ENCODE measurements around the gene HPS3.
"Not testable (repeated sequence)": the region's sequence is repeated elsewhere in the genome, so short reads cannot be mapped to it uniquely, and the experiment has no call there.

The HPS3 gene

DNA sequence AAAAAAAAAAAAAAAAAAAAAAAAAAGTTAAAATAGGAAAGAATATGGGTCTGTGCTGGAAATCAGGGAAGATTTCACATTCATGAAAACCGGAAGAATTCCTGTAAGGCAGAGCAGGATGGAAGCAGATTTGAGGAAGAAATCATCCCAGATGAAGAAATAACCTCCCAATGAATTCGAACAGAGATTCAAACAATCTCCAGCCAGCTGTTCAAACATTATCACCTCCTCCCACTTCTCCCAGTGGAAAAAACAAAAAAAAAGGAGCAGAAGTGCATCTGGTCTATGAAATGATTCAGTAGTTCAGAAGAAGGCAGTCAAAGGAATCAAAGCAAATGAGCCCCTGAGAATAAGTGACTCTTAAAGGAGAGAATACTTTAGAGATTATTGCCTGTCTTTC is 59.1 kb downstream of the HPS3 start:
- DNase-seq, result no peak

DNA sequence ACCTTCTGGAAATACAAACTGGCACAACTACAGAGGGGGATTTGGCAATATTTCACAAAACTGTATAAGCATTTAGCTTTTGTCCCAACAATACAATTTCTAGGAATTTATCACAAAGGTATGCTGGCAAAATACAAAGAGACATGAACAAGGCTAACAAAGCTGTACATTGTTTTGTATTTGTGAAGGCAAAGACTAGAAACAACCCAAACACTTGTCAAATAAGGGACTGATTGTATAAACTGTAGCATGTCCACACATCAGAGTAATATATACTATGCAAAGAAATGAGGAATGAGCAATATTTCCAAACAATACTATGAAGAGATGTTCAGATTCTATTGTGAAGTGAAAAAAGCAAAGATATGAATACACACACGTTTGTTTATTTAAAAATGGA is 65.8 kb downstream of the HPS3 start:
- DNase-seq, result no peak

DNA sequence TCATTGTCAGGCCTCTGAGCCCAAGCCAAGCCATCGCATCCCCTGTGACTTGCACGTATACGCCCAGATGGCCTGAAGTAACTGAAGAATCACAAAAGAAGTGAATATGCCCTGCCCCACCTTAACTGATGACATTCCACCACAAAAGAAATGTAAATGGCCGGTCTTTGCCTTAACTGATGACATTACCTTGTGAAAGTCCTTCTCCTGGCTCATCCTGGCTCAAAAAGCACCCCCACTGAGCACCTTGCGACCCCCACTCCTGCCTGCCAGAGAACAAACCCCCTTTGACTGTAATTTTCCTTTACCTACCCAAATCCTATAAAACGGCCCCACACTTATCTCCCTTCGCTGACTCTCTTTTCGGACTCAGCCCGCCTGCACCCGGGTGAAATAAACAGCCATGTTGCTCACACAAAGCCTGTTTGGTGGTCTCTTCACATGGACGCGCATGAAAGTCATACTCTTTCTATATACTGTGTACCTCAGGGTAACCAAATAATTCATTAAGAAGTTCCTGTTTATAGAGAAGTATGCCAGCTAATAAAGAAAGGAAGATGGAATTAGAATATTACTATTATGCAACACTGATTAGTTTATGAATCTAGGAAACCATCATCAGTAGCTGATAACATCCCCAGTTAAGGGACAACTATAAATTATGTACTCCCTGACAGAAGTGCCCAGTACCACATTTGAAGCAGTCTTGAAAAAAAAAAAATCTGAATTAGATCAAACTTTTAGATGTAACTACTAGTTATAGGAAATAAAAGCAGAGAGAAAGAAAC is 67.6 kb downstream of the HPS3 start:
- not testable (repeated sequence) for DNase-seq

DNA sequence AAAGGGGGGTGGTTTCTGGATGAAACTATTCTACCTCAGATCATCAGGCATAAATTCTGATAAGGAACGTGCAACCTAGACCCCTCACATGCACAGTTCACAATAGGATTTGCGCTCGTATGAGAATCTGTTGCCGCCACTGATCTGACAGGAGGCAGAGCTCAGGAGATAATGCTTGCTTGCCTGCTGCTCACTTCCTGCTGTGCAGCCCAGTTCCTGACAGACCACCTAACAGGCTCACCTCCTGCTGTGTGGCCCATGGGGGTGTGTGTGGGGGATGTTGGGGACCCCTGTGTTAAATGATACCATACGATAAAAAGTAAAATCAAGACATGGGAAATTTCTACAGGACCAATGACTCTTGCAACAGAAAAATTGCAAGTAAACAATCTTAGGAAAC is 68.2 kb downstream of the HPS3 start:
- no peak for DNase-seq

DNA sequence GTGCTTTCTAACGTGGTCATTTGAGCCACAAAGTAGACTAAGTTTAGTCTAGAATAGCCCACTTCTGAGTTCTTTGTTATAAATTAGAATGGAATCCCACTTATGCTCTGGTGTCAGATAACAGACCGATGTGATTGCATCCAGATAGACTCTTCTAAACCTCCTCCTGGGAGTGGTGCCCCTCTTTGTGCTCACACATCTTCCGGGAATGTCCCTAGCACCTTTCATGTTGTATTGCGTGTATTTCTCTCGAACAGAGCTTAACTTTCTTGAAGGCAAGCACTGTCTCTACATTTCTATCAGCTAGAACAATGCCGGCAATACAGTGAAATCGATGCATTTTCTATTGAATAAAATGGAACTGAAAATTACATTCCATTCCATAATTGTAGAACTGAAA is 69.2 kb downstream of the HPS3 start:
- DNase-seq, result no peak

DNA sequence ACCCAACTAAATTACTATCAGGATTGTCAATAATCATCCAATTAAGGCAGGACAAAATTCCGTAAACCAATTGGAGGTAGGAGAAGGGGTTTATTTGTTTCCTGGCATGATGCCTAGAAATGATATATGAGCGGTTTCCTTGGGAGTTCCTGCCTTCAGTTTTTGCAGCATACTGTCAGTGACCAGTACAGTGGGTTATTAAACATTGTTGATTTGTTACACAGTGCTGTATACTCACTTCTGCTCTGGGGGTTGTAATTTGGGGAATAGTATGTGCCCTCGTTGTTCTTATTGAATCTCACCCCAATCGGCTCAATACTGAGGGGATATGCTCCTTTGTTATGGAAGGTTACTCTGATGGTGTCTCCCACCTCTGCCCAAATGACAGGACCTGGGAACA is 70.0 kb downstream of the HPS3 start:
- no peak for DNase-seq

DNA sequence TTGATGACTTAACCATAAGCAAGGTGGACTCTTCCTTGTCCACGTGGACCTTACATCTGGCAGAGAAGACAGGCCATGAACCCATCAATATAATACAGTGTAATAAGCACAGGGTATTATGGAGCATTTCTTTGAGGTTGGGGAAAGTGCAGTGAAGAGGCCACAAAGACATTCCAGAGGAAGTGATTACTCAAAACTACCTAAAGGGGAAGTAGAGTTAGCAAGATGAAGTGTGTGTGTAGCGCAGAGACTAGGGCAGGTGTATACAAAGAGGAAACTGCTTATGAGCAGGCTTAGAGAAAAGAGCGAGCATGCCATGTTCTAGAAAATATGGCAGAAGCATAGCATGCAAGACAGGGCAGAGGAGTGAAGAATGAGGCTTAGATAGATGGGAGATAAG is 74.3 kb downstream of the HPS3 start:
- DNase-seq, result no peak

DNA sequence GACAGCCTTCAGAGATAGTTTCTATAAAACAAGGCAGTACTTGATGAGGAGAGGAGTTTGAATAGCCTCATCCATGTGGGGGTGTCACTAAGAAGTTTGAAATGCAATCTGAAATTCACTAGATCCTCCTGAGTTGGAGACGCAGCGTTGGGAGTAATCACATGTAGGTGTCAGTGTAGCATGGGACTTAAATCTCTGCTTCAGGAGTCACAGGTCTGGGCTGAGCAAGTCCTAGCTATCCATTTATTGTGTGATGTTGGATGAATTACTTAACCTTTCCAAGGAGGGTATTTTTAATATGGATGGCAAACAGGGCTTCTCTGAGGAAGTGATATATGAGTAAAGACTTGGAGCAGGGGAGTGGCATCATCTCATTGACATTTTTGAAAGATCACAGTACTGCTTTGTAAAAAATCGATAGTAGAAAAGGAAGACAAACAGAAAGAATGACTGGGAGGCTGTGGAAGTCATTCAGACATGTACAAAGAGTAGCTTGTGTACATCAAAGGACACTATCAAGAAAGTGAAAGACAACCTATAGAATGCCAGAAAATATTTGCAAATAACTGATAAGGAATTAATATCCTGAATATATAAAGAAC is 75.1 kb downstream of the HPS3 start:
- DNase-seq, result no peak

DNA sequence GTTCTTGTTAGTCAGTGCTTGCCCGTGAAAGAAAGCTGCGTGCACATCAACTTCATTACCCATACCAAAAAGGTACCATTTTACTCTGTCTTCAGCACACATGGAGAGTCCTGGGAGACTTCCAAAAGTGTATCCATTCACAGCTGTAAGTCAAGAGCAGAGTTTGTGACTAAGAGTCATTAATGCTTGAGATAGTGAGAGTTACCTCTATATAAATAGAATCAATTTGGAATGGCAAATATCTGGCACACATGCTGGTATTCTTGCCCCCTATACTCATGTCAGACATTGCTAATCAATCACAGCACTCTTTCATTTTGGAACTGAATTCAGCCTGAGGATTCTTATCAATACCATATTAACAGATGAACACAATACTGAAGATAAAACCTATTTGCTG is 78.0 kb downstream of the HPS3 start:
- DNase-seq, result no peak

DNA sequence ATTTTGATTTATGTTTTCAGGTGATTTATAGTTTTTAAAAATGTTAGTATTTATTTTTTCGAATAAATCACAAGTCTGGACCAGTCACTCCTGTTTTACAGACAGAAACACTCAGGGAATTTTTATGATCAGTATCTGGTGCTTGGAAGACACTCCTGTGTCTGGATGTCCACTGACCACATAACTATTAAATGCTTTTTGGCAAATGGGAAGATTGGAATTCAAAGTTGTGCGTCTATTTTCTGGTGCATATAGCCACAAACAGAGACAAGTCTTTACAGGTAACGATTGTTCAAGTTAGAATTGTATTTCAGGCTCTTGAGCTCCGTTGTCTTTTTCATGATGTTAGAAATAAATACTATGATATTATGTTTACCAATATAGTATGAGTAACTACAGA is 80.0 kb downstream of the HPS3 start:
- DNase-seq, result no peak

DNA sequence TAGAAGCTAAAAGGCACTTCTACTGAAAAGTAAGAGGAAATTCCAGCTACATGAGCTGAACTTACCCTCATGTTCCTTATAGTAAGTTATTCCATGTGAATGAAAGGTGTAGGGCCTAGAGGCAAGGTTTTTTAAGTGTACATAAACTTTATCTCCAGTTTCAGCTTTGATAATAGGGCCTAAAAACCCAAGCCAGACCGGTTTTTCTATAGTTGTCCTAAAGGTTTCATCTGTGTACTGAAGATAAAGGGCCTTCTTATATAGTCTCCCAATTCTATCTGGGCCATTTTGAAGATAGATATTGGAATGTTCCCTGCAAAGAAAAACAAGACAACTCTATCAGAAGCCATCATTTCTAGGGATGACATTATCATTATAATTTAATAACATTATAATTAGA is 82.9 kb downstream of the HPS3 start:
- DNase-seq, result no peak

DNA sequence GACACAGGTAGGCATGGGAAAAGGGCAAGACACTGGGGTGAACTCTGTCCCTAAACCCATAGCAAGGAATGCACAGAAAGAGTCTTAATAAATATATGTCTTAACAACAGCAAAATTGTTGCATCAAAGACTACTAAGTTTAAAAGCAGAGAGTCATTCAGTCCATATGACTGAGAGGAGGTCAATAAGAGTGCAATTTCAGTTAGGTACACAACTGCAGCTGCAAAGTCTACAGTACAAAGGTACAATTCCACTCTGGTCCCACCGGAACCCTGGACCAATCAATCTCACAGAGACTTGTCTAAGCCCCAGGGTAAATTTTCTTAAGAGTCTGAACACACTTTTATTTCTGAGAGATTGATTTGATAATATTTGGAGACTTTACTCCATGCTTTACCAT is 85.3 kb downstream of the HPS3 start:
- no peak for DNase-seq

DNA sequence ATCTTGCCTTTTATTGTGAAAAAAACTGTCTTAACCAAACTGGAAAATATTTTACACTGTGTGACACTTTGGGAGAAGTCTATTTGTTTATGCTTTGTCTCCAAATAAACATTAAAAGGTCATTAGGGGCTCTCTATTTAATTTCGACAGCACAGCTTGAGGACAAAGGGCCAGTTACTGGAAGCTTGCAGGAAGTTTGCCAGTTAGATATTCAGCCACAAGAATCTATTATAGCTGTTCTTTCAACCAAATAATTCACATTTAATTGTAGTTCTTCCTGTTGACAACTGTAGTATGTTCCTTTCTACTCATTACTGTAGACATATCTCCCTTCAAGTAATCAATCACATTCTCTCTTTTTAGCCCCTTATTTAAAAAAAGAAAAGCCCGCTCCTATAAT is 86.1 kb downstream of the HPS3 start:
- DNase-seq, result no peak

DNA sequence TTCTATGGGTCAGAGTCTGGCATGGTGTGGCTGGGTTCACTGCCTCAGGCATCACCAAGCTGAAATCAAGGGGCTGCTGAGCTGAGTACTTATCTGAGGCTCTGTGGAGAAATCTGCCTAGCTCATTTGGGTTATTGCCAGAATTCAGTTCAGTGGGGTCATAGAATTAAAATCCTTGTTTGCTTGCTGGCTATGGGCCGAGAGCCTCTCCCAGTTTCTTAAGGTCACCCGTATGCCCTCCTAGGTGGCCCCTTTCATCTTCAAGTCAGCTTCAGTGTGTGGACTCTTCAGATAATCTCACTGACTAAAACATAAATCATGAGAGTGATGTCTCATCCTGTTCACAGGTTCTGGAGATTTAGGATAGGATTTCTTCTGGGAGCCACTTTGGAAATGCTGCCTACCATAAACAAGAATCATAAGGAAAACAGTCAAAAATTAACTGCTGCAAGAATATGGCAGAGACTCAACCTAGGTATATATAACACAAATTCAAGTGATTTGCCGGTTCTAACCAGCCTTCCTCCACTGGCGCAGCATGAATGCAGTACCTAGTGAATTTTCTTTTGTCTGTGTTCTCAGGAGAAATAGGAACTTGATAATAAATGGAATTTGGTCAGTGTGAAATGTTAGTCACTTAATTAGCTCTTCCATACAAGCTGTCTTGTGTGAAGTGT is 86.9 kb downstream of the HPS3 start:
- DNase-seq, result no peak

DNA sequence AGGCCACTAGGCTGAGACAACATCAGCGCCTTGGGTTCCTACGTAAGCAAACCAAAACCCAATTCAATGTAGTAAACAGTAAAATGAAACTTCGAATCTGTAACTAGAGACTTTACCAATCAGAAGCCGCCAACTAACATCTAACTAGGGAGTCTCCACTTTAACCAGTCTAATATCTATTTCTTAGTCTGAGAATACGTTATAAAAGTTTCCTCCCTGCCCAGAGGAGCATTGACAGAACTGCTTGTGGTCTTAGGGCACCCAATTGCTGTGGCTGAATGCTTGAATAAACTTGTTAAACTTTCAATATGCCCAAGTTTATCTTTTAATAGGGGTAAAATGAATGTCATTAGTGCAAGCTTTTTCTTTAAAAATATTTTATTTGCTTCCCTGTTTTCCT is 87.9 kb downstream of the HPS3 start:
- DNase-seq, result no peak

DNA sequence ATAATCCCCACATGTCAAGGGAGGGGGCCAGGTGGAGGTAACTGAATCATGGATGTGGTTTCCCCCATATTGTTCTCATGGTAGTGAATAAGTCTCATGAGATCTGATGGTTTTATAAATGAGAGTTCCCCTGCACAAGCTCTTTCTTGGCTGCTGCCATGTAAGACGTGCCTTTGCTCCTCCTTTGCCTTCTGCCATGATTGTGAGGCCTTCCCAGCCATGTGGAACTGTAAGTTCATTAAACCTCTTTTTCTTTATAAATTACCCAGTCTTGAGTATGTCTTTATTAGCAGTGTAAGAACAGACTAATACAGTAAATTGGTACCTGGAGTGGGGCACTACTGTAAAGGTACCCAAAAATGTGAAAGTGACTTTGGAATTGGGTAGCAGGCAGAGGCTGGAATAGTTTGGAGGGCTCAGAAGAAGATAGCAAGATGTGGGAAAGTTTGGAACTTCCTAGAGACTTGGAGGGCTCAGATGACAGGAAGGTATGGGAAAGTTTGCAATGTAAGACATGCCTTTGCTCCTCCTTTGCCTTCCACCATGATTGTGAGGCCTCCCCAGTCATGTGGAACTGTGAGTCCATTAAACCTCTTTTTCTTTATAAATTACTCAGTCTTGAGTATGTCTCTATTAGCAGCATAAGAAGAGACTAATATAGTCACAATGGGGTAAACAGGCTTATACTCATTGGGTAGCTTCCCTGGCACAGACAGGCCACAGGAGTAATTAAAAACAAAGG is 90.1 kb downstream of the HPS3 start:
- not testable (repeated sequence) for DNase-seq

DNA sequence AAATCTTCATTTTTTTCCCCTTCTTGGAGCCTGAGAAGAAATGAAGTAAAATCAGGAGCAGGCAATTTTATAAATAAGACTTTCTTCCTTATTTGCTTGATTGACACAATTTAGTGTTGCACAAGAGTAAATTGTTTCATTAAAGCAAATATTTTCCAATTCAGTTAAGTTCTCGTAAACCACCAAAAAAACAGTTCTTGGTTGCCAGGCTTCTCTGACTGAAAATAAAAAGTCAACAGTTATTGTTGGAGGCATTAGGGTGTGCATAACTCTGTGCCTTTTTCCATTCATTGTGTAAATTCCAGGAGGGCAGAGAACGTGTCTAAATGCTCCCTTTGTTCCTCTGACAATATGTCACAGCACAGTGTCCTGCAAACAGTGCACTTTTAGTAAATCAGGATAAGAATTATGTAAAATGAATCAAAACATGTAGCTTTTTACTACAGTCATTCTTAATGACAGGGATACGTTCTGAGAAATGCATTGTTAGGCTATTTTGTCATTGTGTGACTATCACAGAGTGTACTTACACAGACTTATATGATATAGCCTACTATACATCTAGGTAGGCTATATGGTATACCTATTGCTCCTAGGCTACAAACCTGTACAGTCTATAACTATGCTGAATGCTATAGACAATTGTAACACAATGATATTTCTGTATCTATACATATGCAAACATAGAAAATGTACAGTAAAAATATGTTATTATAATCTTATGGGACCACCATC is 92.5 kb downstream of the HPS3 start, which contains the start of gene CP:
TSS of gene CP (minus strand) at position 47 of the 735 bp plus-strand sequence. CDS start at position 10, 37 bp downstream.
- DNase-seq, result no peak
